Endothelial cell of umbilical vein (primary cell): ENCODE data around the gene ATG4D. TPM values are rescaled to one million over a fixed set of nuclear protein-coding genes. Genes with fewer than 3 reads are reported as not detected.

Experiments used
- BruUV-seq: library from RNA; stranded (reverse); fragments of 400-500 nt; replicated peaks from 2 replicates; lab custom pipeline; 2021; lab: Mats Ljungman, UMichigan
- CTCF ChIA-PET: fragments of 300-600, 350-600 bp; sonication (Branson Sonifier 250); formaldehyde crosslinking; loops from one replicate; lab custom pipeline; 2021; ENCODE audit warnings: antibody characterized with exemption, inconsistent platforms; lab: Charles Lee
- POLR2A ChIA-PET: fragments of 300-600, 350-600 bp; sonication (Branson Sonifier 250); formaldehyde crosslinking; loops from one replicate; lab custom pipeline; 2021; ENCODE audit warnings: antibody characterized with exemption, inconsistent platforms; lab: Charles Lee
- DNase-seq: peaks from one replicate; pipeline ENCODE4 v3.0.0-alpha.2; 2011; ENCODE audit warnings: low read depth, low spot score
- FAIRE-seq: peaks from 2 replicates; lab custom pipeline; 2011; peaks lifted over from hg19 to GRCh38; lab: Jason Lieb, UNC
- H2AFZ ChIP-seq: 2 replicates; pipeline ENCODE4 v1.6.0; 2012; ENCODE audit warnings: low read depth, low read length, control low read depth, inconsistent platforms
- H3K27ac ChIP-seq: 2 replicates; pipeline ENCODE4 v1.5.1; 2011; ENCODE audit warnings: low read depth, mild to moderate bottlenecking, control low read depth, low read length, moderate library complexity; ENCODE audit not compliant: insufficient read depth
- H3K27me3 ChIP-seq, 2 experiments: 2 replicates each; pipeline versions ENCODE4 v1.6.0 to v1.6.1; 2011; ENCODE audit warnings: low read length in 2 of 2, mixed read lengths in 1 of 2; ENCODE audit not compliant: control insufficient read depth in 2 of 2, insufficient read depth in 2 of 2
- H3K36me3 ChIP-seq, 2 experiments: 2 replicates in 1 of 2; 3 replicates in 1 of 2; pipeline ENCODE4 v1.5.1; 2011; ENCODE audit warnings: low read length in 2 of 2, mild to moderate bottlenecking in 1 of 2, moderate library complexity in 1 of 2; ENCODE audit not compliant: control insufficient read depth in 2 of 2, insufficient read depth in 2 of 2; ENCODE audit errors: extremely low read depth in 1 of 2
- H3K4me1 ChIP-seq: 3 replicates; pipeline ENCODE4 v1.5.1; 2011; ENCODE audit warnings: mild to moderate bottlenecking, low read length; ENCODE audit not compliant: control insufficient read depth, insufficient read depth; ENCODE audit errors: extremely low read depth
- H3K4me2 ChIP-seq: 2 replicates; pipeline ENCODE4 v1.6.1; 2011; ENCODE audit warnings: low read length, control low read depth, mixed read lengths; ENCODE audit not compliant: insufficient read depth
- H3K4me3 ChIP-seq, 3 experiments: fragments of 200-600 bp in 1 of 3; sonication (generic), shearing (Covaris generic) in 1 of 3; replicated peaks in 1 of 3; 2 replicates each; pipeline ENCODE4 v1.5.1; 2011 to 2016; ENCODE audit warnings: control low read depth in 3 of 3, low read length in 3 of 3, mild to moderate bottlenecking in 2 of 3, inconsistent platforms in 1 of 3, low read depth in 1 of 3, moderate library complexity in 1 of 3; ENCODE audit not compliant: insufficient read depth in 1 of 3
- H3K79me2 ChIP-seq: 2 replicates; pipeline ENCODE4 v1.6.0; 2012; ENCODE audit warnings: low read length, inconsistent platforms; ENCODE audit not compliant: control insufficient read depth, insufficient read depth
- H3K9ac ChIP-seq: replicated peaks from 2 replicates; pipeline ENCODE3; 2011; ENCODE audit warnings: low read length, control low read depth; ENCODE audit not compliant: insufficient read depth; ENCODE audit errors: extremely low read depth
- H3K9me1 ChIP-seq: replicated peaks from 3 replicates; pipeline ENCODE4 v1.6.0; 2011; ENCODE audit warnings: mild to moderate bottlenecking, low read length; ENCODE audit not compliant: control insufficient read depth, insufficient read depth; ENCODE audit errors: extremely low read depth
- H3K9me3 ChIP-seq: replicated peaks from 2 replicates; pipeline ENCODE4 v1.5.1; 2012; ENCODE audit warnings: low read length, inconsistent platforms; ENCODE audit not compliant: control insufficient read depth, insufficient read depth
- H4K20me1 ChIP-seq: replicated peaks from 2 replicates; pipeline ENCODE3; 2011; ENCODE audit warnings: mild to moderate bottlenecking, low read length; ENCODE audit not compliant: control insufficient read depth, insufficient read depth; ENCODE audit errors: extremely low read depth
- CTCF ChIP-seq, 2 donors: IDR thresholded peaks; 1 replicate in 1 of 2; 2 replicates in 1 of 2; pipeline ENCODE4 v1.5.1; 2011; ENCODE audit warnings: low read length in 2 of 2, mild to moderate bottlenecking in 2 of 2, moderate library complexity in 2 of 2, control low read depth in 1 of 2, inconsistent platforms in 1 of 2, low read depth in 1 of 2; ENCODE audit not compliant: insufficient read depth in 1 of 2; ENCODE audit errors: extremely low read depth in 1 of 2
- EZH2 ChIP-seq: IDR thresholded peaks from 2 replicates; pipeline ENCODE4 v1.6.1; 2012; ENCODE audit warnings: borderline replicate concordance, low read depth, mild to moderate bottlenecking, moderate library complexity, low read length, inconsistent platforms; ENCODE audit not compliant: severe bottlenecking
- dilution Hi-C: fragments of 300-500 bp; cut with MboI; formaldehyde crosslinking; loops from one replicate; pipeline ENCODE4 v1.15.0; 2019; ENCODE audit warnings: low sequenced_read_pairs; ENCODE audit not compliant: extremely low pct_ligation_motif_present
- intact Hi-C: fragments of 100-400 bp; cut with micrococcal nuclease; formaldehyde crosslinking; loops from one replicate; pipeline ENCODE4 v1.10.0; 2022
- polyA plus RNA-seq, 4 experiments: library from polyadenylated mRNA; depleted of rRNA in 3 of 4; stranded (reverse) in 3 of 4; unstranded in 1 of 4; fragments of >200 nt; gene quantifications; 2 replicates each; pipeline versions ENCODE4 v1.2.1 to v1.2.3, GENCODE V29; 2011 to 2012; ENCODE audit warnings: missing spikeins in 1 of 4
- total RNA-seq: library from RNA; stranded (reverse); gene quantifications from 2 replicates; pipeline ENCODE4 v1.2.3, GENCODE V29; 2021

The ATG4D gene
- total and polyA plus RNA-seq, 2 donors (not counting 3 experiments of a cell fraction or from before 2014, with no cell fraction given) = 19.8 to 24.9 TPM

GRCh38 chr19:10565028-10565566, 21.4 kb downstream of the ATG4D start:
- H3K36me3 ChIP-seq = no peaks in the 10 kb centered on the region
- H3K9me3 ChIP-seq = no peaks in the 10 kb centered on the region
- no TSS peak for BruUV-seq
- H3K4me3 ChIP-seq = peak overlapping the region; percentile 75 to 99 (median 78)
- no peaks in the 10 kb centered on the region for H4K20me1 ChIP-seq
- intact Hi-C loops (loop anchor here (5.0 kb wide), 1 partner anchor 148 kb away; no protein-coding TSS in a partner anchor), dilution Hi-C loops (no loop called here)
- H3K27me3 ChIP-seq = no peaks in the 10 kb centered on the region
- peak overlapping the region; percentile 64 for H3K27ac ChIP-seq
- H3K4me2 ChIP-seq = peak overlapping the region; percentile 74
- H2AFZ ChIP-seq = peak overlapping the region; percentile 96
- ChIA-PET CTCF (interaction anchor here (0.6 to 1.0 kb wide), 3 partner anchors 16 to 81 kb away, joined by 3 to 4 read pairs (median 3); no protein-coding TSS in a partner anchor), POLR2A (interaction anchor here (0.8 kb wide), 1 partner anchor 87 kb away, joined by 3 read pairs; no protein-coding TSS in a partner anchor)
- FAIRE-seq (no peak), DNase-seq (peak; percentile 26)
- peaks cover 10% of the 10 kb centered on the region for H3K79me2 ChIP-seq
- H3K4me1 ChIP-seq = peaks cover 27% of the 10 kb centered on the region
- TF ChIP-seq EZH2 (no peak), CTCF (IDR thresholded peaks at IDR 0.05; ENCODE audit: extremely low read depth in 1 of 2, insufficient read depth in 1 of 2, low read depth in 1 of 2, low read length in 2 of 2) (peak in 1 of 2 donors; percentile 43)
- no peaks in the 10 kb centered on the region for H3K9me1 ChIP-seq
- peak overlapping the region; percentile 89 for H3K9ac ChIP-seq
